HG03139 (cell line): ENCODE results near the gene CORIN.
"Not testable (repeated sequence)": the region's sequence is repeated elsewhere in the genome, so short reads cannot be mapped to it uniquely, and the experiment has no call there.

ENCODE experiments used
- ATAC-seq: cut with Tn5 transposase; IDR thresholded peaks from one replicate; pipeline ENCODE4 v1.9.1; 2021; ENCODE audit not compliant: unreplicated experiment

Gene CORIN

DNA sequence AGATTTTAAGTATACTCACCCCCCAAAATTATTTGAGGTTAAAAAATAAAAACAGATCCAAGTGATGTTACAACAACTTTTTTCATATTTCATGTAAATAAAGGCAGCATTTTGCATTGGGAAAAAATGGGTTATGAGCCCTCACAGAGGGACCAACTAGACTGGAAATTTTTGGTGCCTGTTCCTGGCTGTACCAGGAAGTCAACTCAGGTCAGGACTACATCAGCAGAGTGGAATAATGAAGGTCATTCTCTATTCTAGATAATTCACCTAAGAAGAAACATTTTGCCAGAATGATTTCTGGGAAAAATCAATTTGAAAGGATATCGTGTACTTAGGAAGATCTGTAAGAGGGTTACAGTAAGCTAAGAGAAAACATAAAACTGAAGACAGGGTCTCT lies 66.8 kb downstream of the CORIN start:
- no peak for ATAC-seq

DNA sequence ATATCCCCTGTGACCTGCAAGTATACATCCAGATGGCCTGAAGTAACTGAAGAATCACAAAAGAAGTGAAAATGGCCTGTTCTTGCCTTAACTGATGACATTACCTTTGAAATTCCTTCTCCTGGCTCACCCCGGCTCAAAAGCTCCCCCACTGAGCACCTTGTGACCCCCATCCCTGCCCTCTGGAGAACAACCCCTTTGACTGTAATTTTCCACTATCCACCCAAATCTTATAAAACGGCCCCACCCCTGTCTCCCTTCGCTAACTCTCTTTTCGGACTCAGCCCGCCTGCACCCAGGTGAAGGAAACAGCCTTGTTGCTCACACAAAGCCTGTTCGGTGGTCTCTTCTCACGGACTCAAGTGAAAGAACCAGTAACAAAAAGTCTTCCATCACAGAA lies 69.9 kb downstream of the CORIN start:
- not testable (repeated sequence) for ATAC-seq

DNA sequence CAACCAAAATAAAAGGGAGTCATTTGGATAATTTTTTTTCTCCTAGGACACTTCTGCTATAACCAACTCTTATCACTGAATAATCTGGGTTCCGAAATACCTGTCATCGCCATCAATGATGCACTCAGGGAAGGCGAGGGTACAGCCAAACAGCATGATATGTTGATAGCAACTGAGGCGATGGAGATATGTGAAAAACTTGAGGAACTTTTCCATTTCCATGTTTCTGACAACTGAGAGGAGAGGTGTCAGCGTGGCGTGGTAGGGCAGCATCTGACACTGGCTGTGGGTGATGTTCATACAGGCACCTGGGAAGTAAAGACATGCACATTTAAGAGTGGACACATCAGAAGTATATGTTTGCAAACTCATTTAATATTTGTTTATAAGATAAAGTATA lies 74.6 kb downstream of the CORIN start:
- no peak for ATAC-seq

DNA sequence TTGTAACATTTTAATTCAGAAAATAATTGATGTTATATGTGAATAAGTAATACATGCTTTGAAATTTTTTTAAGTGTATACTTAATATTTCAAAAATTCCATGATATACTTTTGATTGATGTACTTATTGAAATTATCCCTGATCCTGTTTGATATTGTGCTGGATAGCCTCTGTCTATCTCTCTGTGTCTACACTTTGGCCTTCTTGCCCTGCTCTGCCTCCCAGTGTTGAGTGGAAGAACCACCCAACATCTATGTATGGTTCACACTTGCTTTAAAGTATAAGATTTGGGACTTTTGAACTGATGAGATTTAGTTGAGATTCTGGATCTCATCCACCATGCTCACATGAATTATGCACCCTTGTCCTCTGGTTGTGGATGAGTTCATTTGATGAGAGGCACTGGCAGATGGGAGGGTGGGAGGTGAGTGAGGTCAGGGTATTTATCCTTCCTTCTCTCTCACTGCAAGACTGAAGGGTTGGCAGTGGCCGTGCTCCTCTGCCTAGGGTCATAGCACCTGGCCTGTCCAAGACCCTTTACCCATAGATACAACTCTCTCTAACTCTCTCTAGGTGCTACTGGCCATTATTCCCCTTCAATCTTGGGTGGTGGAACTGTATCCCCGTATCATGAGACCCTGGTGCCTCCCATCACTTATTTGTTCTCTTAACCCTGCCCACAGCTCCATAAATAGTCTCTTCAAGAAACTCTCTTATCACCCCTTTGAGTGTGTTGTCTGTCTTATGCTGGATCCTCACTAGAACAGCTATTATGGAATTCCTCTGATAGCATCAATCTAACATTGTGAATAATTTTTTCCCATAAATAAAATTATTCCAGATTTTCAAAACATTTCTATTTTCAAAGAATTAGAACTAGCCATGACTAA lies 75.2 kb downstream of the CORIN start:
- no peak for ATAC-seq

DNA sequence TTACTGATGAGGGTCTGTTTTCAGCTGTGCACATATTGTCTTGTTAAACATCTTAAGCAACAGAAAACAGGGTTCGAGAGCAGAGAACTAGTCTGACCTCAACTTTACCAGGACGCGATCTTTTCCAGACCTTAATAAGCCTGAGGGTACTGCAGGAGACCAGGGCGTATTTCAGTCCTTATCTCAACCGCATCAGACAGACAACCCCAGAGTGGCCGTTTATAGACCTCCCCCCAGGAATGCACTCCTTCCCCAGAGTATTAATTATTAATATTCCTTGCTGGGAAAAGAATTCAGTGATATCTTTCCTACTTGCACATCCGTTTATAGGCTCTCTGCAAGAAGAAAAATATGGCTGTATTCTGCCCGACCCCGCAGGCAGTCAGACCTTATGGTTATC lies 84.6 kb downstream of the CORIN start:
- ATAC-seq: not testable (repeated sequence)

DNA sequence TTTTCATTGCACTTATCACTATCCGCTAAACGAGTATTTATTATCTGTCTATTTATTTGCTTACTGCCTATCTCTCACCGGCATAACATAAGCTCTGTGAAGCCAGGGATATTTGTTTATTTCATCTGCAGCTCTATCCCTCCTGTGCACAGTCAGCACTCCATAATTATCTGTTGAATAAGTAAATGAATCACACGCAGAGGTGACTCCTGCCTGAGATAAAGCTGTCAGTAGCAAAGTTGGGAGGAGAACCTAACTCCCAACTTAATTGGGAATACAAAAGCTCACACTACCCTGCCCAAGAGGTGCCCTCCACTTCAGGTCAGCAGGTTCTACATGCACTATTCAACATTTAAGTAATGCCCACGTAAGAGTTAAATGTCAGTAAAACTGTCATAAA lies 85.7 kb downstream of the CORIN start:
- no peak for ATAC-seq

DNA sequence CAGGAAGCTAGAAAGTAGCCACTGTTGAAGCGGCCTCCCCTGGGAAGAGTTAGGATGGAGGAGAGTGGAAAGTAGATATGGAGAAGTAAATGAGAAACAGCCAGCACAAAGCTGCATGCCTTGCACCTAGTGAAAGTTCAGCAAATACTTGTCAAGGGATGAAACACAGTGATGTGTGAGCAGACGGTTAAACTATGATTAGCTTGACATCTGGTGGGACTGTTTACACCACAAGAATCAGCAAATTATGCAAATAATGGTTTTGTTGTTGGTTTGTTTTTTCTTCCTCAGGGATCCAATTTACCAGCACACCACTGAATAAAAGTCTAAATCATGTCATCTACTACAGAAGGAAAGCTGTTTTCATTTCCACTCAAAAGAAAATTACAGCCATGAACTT lies 87.1 kb downstream of the CORIN start:
- ATAC-seq: no peak

DNA sequence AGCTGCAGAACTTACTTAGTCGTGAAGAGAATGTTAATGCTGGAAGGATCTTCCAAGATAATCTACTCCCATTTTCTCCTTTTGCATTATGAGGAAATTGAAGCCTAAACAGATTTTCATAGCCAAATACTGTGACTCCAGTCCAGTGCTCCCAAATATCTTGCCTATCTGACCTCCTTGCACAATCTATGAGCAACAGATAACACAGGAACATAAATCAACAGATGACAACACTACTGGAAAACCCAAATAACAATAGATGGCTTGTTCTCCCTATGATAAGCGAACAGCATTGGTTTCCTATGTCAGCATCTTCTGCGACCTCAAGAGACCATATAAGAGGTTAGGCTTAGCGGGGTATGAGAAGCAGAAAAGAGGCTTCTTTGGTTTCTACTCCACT lies 88.0 kb downstream of the CORIN start:
- ATAC-seq: no peak

DNA sequence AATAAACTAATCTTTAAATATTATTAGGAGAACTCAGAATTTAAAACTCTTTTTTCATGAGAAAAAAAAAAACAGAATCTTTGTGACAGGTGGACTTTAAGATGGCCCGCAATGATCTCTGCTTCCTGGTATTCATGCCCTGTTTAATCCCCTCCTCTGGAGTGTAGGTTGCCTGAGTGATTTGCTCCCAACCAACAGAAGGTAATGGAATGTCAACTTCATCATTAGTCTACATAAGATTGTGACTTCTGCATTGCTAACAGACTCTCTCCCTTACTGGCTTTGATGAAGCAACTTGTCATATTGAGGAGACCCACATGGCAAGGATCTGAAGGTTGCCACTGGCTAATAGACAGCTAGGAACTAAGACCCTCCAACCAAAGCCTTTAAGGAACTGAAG lies 88.8 kb downstream of the CORIN start:
- ATAC-seq: no peak

DNA sequence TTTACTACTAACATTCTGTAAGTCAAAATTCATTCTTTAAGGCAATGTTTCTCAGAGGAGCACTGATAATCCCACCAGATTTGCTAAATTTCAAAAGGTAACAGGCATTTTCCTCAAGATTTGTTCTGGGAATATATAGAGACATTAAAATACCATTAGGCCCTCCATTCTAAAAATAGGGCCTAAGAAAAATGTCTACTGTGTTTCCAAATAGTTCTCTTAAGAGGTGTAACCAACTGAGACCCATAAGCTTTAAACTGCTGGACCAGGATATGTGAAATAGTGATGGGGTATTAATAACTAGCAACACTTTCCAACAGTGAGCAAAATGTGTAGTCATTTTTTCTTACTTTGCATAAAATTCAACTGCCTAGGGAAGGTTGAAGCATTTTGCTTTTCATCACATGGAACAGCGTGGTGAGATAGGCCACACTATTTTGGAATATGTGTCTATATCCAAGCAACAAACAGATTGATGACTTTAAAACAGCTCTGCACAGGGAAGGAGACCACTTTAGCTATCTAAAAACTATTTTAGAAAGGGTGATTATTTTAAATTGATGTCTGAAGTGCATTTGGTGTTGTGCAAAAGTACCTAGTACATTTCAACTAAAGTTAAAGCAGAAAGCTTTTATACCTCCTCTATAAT lies 89.9 kb downstream of the CORIN start:
- no peak for ATAC-seq

DNA sequence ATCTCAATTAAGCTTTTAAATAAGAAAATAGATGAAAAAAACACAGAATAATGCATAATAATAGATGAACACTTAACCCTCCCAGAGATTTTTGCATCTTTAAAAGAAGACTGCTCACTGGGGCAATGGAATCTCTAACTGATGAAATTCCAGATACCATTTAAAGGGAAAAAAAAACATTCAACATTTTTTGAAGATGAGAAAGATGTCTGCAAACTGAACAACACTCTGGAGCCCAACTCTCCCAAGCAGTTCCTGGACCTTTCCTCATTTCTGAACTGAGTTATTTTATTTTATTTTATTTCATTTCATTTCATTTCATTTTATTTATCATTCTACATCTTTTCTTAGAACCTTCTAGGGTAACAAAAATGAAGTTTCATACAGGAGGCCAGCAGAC lies 90.7 kb downstream of the CORIN start:
- no peak for ATAC-seq

DNA sequence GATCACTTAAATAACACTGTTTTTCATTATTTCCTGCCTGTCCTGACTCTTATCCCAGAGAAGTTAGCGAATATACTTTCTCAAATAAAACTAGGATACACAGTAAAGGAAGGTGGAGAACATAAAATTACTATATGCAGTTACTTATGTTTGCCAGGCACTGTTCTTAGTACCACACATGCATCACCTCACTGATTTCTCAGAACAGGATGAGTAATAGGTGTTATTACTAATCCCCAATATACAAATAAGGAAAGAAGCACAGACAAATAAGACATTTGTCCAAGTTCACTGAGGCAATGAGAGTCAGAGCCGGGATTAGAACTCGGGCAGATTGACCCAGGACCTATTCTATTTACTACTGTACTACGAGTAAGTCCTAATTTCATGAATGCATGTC lies 91.7 kb downstream of the CORIN start:
- ATAC-seq: no peak

DNA sequence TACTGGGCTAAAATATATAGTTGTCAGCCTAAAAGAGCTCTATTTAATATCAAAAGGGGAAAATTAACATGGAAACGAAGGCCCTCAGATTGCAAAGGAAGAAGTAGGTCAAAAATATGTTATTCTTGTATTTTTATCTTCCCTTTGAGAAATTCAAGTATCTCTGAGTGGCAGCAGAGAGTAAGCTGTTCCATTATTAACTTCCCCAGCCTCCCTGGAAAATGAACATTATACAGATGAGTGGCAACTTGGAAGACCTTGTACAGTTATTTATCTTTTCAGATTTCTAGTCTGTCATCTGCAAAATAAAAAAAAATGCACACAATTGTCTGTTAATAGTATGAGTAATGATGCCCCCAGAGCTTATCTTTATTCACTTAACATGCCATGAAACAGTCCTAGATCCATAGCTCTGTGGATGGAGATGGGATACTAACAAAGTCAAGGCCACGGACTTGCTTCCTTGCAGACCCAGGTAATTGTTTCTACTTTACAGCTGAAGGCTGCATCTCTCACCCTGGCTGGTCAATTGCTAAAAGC lies 93.0 kb downstream of the CORIN start:
- ATAC-seq: no peak

DNA sequence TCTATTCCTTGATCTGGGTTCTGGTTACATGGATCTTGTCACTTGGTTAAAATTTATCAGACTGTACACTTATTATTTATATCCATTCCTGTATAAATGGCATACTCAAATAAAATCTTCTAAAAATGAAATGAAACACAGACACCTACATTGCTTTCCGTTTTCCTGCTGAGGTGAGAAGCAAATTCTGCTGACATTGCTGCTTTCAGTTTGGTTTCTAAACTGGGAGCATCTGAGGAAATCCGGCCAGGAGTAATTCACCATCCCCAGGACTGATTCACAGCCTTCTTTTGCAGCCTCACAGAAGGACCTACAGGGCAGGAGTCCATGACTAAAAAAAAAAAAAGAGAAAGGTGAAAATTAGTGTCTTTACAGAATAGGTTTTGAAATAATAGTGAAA lies 93.6 kb downstream of the CORIN start:
- no peak for ATAC-seq

DNA sequence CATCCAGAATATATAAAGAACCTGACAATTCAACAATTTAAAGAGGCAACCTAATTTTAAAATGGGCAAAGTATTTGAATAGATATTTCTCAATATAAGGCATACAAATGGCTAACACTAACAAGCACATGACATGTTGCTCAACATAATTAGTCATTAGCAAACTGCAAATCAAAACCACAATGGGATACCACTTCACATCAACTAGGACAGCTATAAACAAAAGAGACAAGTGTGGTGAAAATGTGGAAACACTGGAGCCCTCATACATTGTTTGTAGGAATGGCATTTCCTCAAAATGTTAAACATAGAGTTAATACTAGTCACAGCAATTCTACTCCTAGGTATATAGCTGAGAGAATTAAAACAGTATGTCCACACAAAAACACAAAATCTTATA lies 96.7 kb downstream of the CORIN start:
- ATAC-seq: no peak

DNA sequence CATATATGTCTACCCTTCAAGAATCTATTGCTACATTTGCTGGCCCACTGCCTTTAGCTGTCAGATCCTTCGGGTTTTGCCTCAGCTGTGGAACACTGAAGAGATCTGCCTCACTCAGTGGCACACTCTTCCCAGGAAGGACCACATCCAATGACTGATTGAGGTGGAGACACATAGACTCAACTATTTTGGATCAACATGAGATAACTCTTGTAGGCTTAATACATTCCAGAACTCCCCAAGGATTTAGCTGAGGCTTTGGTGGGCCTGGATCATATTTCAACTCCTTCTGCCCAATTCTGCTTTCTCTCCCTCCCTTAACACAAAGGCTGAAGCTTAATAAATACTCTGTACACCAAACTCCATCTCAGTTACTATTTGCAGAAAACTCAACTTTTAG lies 100.5 kb downstream of the CORIN start:
- no peak for ATAC-seq

DNA sequence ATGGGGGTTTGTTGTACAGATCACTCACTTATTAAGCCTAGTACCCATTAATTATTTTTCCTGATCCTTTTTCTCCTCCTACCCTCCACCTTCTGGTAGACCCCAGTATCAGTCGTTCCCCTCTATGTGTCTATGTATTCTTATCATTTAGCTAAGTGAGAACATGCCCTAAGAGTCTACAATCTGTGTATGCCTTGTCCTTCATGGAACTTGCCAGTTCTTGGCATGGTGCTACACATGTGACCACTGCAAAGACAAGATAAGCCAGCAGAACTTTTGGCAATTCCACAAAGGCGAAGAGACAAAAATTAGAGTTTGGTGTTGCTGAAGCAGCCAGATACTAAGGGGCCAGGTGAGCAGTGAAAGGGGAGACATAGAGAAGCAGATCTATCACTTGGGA lies 101.3 kb downstream of the CORIN start:
- no peak for ATAC-seq

DNA sequence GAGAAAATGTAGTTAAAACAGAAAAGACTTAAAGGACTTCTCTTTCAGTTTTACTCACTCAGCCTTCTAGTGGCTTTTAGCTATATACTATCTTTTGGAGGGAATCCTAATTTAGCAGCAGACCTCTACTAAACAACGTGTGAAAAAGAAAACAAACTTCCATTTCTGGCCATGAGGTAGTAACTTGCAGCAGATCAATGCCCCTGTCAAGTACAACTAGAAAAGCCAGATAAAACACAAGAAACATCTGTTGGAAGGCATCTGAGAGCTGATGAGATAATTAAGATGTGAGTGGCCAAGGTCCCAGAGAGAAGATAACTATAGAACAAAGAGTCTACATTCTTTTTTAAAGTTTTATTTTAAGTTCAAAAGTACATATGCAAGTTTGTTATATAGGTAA lies 101.7 kb downstream of the CORIN start:
- ATAC-seq: no peak

DNA sequence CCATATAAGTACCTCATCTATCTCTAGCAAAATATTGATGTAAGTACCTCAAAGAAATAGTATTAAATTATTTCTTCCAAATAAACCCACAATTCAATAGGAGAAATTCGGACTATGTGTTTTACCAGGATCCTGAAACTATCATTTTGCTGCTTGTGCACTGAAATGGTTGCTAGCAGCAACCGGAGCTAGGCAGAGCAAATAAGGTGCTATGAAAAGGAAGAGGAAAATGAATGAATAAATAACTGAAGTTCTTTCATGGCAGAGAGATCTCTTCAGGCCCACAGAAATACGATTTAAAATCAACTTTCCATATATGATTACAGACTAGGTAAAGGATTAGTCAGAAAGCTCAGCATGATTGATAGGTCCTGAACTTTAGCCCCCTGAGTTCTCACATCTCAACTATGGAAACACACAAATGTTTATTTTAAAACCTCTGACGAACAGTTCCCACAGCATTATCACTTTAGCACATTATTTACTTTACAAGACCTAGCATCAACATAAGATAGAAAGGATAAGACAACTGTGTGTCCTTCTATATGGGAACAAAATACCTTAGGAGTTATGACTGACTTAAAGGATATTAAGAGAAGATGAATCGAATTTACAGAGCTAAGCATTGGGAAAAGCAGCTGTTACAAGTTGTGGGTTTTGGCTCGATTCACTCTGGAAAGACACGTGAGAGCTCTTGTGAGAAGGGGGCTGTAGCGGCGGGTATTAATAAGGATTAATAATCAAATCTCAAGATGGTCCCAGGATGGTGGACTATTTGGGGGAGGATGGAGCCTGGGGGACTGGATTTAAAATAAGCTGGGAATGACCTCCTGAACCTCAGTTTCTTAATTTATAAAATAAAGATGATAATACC lies 104.3 kb downstream of the CORIN start:
- ATAC-seq: no peak

DNA sequence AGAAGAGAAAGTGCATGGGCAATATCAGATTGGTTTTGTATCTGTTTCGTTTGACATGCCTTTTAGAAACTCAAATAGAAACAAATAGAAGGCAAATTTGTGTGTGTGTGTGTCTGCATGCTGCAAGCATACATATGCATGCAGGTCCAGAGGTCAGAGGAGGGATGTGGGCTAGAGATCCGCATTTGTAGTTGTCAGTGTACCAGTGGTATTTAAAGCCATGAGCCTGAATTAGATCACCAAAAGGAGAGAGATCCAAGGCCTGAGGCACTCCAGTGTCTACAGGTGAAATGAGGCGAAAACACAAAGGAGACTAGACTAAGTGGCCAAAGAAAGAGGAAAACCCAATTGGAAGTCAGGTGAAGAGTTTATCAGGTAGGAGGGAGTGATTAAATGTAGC lies 106.7 kb downstream of the CORIN start:
- ATAC-seq: no peak

DNA sequence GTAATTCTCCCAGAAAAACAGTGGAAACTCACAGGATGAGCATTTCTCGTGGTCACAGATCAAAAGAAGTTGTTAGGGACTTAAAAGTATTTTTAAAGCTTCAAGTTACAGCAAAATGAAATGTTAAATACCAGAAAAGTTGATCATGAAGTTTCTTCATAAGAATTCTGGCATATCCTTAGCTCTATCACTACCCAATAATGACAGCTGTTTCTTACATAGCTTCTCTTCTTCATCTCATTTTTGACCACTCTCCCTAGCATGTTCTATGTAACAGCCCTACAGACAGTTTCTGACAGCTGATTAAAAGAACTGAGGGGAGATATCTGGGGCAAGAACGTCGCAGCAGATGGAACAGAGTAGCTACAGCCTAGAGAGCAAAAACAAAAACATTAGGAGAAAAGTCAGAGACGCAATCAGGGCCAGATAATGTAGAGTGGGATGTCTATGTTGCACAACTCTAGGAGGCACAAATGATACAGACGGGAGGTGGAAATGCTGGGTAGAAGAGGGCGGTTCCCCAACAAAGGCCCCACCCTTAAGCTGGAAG lies 108.7 kb downstream of the CORIN start:
- no peak for ATAC-seq
